RWPE1 (cell line): ENCODE measurements around the gene TMA7B.

Experiments
- CTCF ChIA-PET: fragments of 350-600 bp; sonication (Branson Sonifier 250); formaldehyde crosslinking; extraction: SDS; loops from one replicate; lab custom pipeline; 2021; lab: Yijun Ruan, JAX
- POLR2A ChIA-PET: fragments of 400-600 bp; formaldehyde crosslinking; extraction: SDS; loops from one replicate; lab custom pipeline; 2020; ENCODE audit warnings: antibody characterized with exemption; ENCODE audit not compliant: low non-redundant PET; lab: Yijun Ruan, JAX
- DNase-seq: peaks from one replicate; pipeline ENCODE4 v3.0.0; 2012; ENCODE audit warnings: low spot score
- H3K27ac ChIP-seq: fragments of 450-650 bp; 2 replicates; pipeline ENCODE4 v1.5.1; 2017
- TF ChIP-seq, protein P1 (sequence below): fragments of 450-650 bp; conservative IDR thresholded peaks from 2 replicates; pipeline ENCODE4 v1.5.1; 2017; ENCODE audit warnings: low read depth, mild to moderate bottlenecking

The TMA7B gene

DNA sequence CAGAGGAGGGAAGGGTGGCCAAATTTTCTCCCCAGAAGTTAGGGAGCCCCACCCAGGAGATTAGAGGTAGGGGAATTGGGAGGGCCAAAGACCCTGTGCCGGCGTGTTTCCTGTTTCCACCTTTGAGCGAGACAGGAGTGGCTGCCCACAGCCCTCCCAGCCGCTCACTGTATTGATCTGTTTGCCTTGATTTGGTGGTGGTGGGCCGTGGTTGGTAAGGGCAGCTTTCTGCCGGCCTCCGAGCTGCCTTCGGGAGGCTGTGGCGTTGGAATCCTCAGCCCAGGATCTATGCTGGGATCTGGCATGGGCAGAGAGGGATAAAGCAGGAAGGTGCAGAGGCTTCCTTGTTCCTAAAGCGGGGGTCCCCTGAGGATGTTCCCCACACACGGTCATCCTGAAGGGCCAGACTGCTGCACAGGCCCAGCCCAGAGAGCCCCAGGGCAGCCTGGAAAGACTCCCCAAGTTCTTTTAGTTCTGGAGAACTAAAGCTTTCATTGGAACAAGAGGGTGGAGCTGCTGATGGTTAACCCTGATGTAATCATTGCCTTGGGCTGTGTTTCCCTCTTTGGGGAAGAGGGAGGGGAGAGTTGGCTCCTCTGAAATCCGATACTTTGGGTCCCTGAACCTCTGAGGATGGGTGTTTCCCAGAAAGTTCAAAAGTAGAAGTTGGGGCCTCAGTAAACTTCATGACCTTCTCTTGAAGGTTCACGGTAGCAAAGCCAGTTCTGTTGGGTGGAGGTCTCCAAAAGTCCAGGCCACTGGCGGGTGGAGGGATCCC is 41.8 kb downstream of the TMA7B start:
- DNase-seq: peak; percentile 51
- ChIA-PET CTCF (interaction anchor here (1.2 kb wide), 1 partner anchor 15 kb away, joined by 3 read pairs; no protein-coding TSS in a partner anchor), POLR2A (no interaction called here)
- TF ChIP-seq, protein P1, sequence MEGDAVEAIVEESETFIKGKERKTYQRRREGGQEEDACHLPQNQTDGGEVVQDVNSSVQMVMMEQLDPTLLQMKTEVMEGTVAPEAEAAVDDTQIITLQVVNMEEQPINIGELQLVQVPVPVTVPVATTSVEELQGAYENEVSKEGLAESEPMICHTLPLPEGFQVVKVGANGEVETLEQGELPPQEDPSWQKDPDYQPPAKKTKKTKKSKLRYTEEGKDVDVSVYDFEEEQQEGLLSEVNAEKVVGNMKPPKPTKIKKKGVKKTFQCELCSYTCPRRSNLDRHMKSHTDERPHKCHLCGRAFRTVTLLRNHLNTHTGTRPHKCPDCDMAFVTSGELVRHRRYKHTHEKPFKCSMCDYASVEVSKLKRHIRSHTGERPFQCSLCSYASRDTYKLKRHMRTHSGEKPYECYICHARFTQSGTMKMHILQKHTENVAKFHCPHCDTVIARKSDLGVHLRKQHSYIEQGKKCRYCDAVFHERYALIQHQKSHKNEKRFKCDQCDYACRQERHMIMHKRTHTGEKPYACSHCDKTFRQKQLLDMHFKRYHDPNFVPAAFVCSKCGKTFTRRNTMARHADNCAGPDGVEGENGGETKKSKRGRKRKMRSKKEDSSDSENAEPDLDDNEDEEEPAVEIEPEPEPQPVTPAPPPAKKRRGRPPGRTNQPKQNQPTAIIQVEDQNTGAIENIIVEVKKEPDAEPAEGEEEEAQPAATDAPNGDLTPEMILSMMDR: no peak
- peak overlapping the region; percentile 75 for H3K27ac ChIP-seq

- POLR2A ChIA-PET: no interaction called here
- H3K27ac ChIP-seq: peak overlapping the region; percentile 75
- DNase-seq: no peak
- TF ChIP-seq, protein P1: no peak
- CTCF ChIA-PET: no interaction called here
Observed at GRCh38 chr22:40002935-40003715, 42.9 kb downstream of the TMA7B start.

DNA sequence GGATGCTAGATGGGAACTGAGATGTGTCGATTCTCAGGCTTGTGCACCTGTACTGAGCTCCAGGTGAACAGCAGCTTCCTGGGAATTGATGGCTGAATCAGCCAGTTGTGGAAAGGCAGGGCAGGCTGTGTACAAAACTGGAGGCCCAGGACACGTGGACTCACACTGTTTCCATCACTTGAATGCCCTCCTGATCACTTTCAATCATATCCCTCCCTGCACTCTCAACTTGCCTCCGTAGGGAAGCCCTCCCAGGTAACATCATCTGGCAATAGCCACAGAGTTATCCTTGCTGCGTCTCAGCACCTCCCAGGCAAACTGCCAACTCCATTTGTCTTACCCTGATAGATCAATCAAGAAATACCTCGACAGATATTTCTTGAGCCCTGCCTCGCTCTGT is 44.6 kb downstream of the TMA7B start:
- ChIA-PET CTCF (no interaction called here), POLR2A (no interaction called here)
- no peak for DNase-seq
- peak overlapping the region; percentile 74 for H3K27ac ChIP-seq
- TF ChIP-seq, protein P1: no peak

DNA sequence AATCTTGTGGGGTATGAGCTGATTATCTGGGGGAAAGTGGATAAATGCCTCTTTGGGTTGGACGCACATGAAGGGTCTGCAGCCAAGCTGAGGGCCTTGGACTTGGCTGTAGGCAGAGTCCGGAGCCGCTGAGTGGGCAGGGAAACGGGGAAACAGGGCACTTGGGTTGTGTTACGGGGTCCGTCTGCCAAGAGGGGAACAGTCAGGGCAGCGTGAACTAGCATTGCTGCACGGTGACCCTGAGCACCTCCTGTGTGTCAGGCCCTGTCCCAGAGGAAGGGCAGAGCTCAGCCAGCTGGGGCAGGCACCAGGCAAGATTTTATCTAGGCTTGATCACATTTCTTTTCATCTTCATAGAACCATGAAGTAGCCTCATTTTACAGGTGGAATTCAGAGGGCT is 46.4 kb downstream of the TMA7B start:
- H3K27ac ChIP-seq: peak overlapping the region; percentile 74
- TF ChIP-seq, protein P1: no peak
- DNase-seq: no peak
- ChIA-PET POLR2A (no interaction called here), CTCF (no interaction called here)

DNA sequence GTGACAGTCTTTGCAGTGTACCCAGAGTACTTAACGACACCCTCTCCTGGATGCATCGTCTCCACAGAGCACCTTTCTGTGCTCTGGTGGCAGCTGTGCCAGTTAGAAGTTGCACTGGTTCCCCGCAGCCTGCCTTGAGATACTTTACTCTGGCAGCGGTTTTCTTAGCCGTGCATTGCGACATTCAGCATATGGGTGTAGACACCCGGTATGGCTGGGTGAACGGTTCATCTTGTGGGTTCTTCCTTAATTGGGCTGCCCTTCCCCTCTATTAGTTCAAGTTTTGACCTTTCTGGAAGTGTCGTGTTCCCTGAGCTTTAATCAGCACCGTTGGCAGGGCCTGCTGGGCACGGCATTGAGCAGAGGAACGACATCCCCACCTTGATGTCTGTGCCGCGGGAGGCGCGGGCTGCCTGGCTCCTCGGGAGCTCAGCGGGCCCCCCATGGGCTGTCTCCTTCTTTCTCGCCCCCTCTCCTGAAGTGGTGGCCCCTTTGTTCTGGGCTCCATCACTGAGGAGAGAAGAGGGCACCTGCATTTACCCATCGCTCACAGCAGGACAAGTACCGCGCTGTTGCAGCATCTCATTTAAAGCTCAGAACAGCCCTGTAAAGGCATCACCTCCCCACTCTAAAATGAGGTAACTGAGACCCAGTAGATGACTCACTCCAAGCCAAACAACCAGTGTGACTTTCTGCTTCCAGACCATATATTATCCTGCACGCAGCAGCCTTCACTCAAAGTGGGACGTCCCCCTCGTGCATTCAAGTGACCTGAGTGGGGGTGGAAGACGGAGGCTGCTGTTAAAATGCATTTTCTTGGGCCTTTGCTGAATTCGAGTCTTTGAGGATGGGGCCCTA is 47.9 kb downstream of the TMA7B start:
- no peak for DNase-seq
- TF ChIP-seq, protein P1: no peak
- ChIA-PET POLR2A (no interaction called here), CTCF (no interaction called here)
- H3K27ac ChIP-seq: no peak overlapping the region
